NCI-H2196 treated with DMSO at 0.1 percent for 48 hours (cell line): ENCODE results near the gene BRIX1.
A peak's percentile ranks its signal among the peaks of the same experiment; 100 is the strongest.
"Not testable (repeated sequence)": the region's sequence is repeated elsewhere in the genome, so short reads cannot be mapped to it uniquely, and the experiment has no call there.

Experiments used
- DNase-seq: peaks from one replicate; lab custom pipeline; 2025; ENCODE audit not compliant: unreplicated experiment; lab: John Stamatoyannopoulos, UW

The BRIX1 gene

DNA sequence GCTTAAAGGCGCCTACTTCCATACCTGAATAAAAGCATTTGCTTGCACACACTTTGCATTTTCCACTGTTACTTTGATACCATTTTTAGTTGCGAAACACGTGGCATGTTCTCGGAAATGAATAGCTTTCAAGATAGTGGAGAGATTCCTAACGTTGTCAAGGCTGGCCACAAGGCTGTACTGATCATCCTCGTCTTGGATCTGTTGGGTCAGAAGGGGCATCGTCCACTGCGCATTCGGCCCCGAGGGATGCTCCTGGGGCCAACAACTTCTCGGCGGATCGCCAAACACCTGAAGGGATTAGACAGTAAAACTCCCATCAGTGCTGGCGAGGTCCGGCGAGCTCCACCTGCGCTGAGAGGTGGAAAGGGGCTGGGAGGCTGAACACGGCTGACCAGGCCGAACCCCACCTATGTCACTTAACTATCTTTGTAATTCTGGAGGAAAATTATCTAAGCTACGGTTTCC is 806 bp upstream of the BRIX1 start:
- DNase-seq, result no peak

GRCh38 chr5:34915856-34916192 is 313 bp downstream of the BRIX1 start:
- no peak for DNase-seq

DNA sequence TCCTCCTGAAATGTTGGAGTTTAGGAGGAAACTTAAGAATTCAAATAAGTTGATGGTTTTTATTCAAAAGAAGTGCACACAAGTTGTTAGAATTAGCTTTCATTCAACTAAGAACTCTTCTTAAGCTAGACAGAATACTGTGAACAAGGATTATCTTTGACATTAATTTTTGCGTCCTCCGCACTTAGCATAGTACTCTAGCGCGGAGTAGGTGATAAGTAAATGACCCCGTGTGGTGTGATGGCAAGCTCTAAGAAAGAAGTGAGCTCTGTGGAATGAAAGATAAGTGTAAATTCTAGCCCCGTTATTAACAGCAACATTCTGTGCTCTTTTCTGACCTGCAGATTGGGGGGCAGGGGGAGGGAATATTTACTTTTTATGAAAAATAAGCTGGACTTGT is 1.0 kb downstream of the BRIX1 start:
- DNase-seq, result no peak

- DNase-seq, result no peak
Observed at GRCh38 chr5:34918025-34918424, 2.5 kb downstream of the BRIX1 start.

DNA sequence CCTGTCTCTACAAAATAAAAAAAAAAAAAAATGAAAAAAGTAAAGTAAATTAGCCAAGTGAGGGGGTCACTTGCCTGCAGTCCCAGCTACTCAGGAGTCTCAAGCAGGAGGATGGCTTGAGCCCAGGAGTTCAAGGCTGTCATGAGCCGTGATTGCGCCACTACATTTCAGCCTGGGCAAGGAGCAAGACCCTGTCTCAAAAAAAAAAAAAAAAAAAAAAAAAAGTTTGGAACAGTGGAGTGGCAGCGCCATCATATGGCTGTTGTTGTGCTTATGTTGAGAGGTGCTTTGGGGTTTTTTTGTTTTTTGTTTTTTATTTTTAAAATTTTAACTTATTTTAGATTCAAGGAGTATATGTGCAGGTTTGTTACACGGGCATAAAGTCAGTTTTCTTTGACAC is 3.6 kb downstream of the BRIX1 start:
- DNase-seq, result no peak

GRCh38 chr5:34923256-34923655 is 7.7 kb downstream of the BRIX1 start:
- DNase-seq, result not testable (repeated sequence)

GRCh38 chr5:34923694-34924461 is 8.4 kb downstream of the BRIX1 start:
- DNase-seq, result no peak

GRCh38 chr5:34924462-34924765 is 8.9 kb downstream of the BRIX1 start:
- DNase-seq, result no peak

DNA sequence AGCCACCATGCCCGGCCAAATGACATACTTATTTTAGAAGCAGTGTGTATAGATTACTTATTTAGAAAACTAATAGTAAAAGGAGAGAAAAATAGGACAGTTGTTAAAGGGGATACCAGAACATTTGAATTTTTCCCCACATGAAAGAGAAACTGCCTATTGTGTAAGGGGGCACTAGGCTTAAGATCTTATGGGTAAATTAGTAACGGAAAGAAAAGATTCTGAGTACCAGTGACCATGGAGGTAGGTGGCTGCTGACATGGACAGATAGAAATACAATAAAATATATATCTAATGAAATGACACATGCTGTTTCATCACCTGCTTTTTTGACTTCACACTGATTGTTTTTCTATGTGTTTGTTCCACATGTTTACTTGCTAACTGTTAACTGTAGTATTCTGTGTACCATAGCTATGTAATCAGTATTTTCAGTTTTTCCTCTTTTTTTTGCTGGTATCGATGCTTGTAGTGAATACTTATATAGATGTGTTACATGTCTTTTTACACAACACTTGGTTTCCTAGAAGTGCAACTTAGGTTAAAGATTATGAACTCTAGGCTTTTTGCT is 10.9 kb downstream of the BRIX1 start:
- no peak for DNase-seq

DNA sequence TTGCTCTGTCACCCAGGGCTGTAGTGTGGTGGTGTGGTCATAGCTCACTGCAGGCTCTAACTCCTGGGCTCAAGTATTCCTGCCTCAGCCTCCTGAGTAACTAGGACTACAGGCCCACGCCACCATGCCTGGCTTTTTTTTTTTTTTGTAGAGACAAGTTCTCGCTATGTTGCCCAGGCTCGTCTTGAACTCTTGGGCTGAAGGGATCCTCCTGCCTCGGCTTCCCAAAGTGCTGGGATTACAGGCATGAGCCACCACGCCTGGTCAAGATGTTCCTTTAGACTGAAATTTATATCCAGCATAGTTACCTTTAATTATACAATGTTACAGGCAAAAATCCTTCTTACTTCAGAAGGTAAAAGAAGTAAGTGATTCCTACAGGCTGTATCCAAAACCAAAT is 12.3 kb downstream of the BRIX1 start:
- DNase-seq, result no peak

DNA sequence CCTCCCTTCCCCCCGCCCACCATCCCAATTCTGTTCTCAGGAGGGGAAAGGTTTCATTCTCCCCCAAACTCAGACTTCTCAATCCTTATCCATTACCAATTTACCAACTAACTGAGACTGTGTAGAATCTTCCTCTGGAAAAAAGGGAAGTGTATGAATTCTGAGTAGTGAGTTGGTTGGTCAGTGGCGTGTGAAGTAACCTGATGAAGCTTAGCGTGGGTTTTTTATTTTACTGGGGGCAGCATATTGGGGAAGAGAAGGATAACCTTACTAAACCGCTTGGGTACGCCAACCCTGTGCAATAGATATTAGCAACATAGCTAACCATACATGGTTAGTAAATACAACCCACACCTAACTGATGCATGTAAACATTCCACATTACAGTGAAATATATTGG is 12.8 kb downstream of the BRIX1 start:
- no peak for DNase-seq

DNA sequence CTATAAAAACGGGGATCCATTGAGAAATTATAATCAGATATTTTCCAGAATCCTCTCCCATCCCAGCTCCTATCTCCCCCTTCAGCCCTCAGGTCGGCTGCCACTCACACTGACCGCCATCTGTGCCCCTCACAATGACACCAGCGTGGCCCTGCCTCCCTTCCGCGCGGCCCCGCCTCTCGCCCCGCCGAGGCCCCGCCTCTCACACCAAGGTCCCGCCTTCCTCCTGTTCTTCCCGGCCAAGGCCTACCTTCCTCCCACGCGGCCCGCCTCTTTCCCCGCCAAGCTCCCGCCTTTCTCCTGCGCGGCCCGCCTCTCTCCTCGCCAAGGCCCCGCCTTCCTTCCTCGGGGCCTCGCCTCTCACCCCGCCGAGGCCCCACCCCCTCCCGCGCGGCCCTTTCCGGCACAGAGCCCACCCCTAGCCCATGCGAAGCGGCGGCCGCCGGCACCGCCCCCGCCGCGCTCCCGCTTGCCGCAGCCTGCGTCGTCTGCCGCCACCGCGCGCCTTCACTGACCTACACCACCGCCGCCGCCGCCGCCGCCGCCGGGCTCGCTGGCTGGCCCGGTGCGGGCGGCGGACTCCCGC is 13.7 kb downstream of the BRIX1 start, which contains the start of gene DNAJC21:
Gene DNAJC21, plus strand, starts transcription at position 426 of the 586 bp plus-strand sequence. CDS start 261 bp downstream, outside the sequence.
- peak; percentile 99 for DNase-seq

GRCh38 chr5:34929720-34930461 is 14.4 kb downstream of the BRIX1 start:
- DNase-seq, result peak; percentile 79

GRCh38 chr5:34930462-34930844 is 14.9 kb downstream of the BRIX1 start:
- DNase-seq, result no peak

DNA sequence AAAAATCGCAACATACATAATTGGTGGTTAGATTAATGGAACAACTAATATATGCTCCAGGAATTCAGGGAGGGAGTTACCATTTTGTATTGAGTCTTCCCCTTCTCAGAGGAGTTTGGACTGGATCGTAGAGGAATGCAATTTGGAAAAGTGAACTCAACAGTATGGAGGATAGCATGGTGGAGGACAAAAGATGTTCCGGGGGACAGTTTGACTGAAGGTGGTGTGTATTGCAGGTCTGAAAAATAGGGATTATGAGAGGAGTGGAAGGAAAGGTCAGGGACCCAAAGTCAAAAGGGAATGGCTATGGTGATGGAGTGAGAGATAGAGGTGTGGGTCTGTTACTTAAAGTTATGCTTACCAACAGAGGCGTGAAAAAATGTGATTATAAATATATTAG is 15.4 kb downstream of the BRIX1 start:
- DNase-seq, result no peak

DNA sequence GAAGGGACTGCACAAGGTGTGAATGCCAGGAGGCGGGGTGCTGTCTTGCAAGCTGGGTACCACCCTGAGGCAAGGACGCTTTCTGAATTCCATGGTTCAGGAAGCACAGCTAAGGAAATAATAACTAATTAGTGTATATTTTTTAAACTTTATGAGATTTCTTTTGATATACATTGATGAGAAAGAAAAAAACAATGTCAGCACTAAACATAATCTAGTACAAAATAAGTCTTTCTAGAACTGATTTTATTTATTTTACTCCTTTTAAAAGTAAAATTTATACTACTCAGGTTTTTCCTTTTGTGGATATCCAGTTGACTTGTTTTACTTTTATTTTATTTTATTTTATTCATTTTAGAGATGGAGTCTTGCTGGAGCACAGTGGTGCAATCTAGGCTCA is 17.4 kb downstream of the BRIX1 start:
- no peak for DNase-seq

DNA sequence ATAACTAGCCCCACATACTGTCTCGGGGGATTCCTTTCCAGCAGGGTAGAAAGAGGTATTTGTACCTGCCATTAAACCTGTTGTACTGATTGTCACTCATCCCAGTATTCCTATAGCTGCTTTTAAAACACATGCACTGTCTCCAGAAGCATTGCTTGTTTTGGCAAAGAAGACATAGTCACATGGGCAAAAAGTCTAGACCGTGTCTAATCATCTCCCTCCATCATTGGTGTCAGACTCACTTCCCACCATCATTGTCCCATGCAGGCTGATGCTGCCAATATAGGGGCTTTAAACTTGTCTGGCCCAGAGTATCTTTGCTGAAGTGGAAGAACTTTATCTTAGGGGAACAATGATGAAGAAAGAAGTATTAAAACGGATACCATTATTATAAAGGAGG is 26.4 kb downstream of the BRIX1 start:
- no peak for DNase-seq

GRCh38 chr5:34944044-34944443 is 28.5 kb downstream of the BRIX1 start:
- DNase-seq, result no peak

DNA sequence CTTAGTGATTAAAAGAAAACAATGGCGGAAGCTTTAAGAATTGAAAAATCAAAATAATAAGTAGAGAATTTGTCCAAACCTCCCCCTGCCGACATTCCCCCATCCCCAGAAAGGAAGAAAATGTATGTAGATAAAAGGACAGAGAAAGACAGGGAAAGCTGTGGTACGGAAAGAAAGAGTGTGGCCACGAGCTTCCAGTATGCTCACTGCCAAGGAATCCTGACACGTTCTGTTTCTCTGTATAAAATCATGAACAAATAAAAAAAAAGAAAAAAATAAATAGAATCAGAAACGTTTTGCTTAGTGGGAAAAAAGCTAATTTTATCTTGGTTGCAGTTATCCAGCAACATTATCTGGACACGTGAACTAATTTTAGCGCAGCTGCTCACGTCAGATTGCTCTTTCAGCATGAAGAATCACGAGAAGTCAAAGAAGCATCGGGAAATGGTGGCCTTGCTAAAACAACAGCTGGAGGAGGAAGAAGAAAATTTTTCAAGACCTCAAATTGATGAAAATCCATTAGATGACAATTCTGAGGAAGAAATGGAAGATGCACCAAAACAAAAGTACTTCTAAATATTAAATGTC is 29.0 kb downstream of the BRIX1 start:
- no peak for DNase-seq

GRCh38 chr5:34957321-34957720 is 41.8 kb downstream of the BRIX1 start:
- DNase-seq, result no peak

GRCh38 chr5:34957857-34958690 is 42.6 kb downstream of the BRIX1 start:
- DNase-seq, result no peak
